SKM-1 treated with dmso at 0.1 percent for 144 hours (cell line): ENCODE data around the gene MIDN.
"Not testable (repeated sequence)": the region's sequence is repeated elsewhere in the genome, so short reads cannot be mapped to it uniquely, and the experiment has no call there.

Experiments used
- DNase-seq: peaks from one replicate; lab custom pipeline; 2025; ENCODE audit not compliant: unreplicated experiment; lab: John Stamatoyannopoulos, UW

Gene MIDN

DNA sequence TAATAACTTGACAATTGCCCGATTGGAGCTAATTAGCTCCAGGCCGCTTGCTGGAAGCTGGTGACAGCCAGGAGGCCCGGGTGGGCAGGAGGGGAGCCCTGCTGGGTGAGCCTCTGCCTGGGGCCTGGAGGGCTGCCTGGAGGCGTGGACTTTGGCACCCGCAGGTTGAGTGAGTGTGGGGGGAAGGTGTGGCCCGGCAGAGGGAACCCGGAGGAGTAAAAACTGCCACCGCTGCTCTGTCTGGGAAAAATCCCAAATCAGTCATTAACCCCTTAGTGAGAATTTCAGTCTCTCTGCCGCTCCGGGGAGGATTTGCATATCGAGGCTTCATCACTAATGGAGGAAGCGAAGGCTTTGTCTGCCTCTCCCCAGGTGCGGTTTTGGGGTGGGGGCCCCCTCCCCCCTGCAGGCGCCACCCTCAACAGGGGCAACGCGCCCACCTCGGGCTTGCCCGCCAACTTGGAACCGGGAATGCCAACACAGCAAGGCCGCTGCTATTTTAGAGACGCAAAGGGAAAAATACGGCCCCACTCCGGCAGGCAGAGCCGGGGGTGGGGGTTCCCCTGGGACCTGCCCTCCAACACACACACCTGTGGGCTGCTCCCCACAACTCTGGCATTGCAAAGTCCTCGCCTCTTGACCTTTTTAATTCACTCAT lies 43.5 kb downstream of the MIDN start:
- no peak for DNase-seq

DNA sequence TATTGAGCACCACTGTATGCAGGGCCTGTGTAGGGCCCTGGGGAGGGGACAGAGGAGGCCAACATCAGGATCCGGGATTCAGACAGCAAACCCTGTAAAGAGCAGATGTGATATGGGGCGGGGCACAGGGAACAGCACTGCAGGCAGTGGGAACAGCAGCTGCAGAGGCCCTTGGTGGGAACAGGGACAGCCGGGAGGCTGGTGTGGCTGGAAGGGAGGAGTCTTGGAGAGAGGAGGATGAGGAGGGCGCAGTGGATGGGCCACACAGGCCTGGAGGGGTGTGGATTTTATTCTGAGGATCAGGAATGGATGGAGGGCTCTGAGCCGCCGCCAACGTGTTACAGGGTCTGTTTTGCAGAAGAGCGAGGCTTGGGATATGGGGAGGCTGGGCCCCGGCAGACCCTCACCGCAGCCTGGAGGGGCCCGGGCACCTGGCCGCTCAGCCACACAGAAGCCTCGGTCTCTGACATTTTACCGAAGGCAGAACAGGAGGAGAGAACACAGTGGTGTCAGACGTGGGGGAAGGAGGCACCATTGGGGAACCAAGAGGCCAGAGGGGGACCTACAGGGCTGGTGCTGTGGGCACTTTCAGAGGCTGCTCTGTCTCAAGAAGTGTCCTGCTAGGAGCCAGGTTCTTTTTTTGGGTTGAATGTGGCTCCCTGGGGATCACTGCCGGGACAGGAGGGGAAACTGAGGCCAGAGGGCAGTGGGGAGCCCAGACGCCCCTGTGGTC lies 44.2 kb downstream of the MIDN start:
- no peak for DNase-seq

DNA sequence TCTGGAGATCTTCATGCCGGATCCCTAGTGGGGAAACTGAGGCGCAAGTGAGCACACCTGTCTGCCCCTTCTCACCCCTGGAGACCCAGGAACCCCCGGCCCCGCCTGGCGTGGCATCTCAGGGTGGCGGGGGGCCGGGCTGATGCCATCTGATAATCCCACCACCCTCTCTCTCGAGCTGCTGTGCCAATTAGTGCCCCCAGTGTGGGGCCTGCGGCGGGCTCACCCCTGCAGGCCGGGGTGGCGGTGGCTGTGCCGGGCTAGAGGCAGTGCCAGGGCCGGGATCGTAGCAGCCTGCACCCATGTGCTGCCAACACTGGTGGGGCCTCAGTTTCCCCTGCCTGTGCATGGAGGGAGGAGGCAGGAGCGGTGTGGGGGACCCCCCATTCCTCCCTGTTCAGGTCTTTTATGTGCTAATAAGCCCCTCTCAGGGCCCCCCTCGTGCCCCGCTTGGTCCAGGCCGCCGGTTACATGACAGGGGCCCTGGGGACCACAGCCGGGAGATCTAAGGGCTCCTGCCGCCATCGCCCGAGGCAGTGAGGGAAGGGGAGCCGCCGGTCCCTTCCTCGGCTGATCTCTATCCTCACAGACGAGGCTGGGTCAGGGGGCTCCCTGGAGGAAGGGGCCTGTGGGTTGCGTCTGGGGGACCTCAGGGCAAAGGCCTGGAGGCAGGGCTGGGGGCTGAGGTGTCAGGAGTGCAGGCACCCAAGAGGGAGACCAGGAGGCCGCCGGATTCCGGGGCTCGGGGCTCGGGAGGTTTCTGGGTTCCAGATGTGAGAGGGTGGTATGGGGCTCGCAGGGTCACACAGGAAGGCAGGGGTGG lies 45.6 kb downstream of the MIDN start:
- DNase-seq = no peak

DNA sequence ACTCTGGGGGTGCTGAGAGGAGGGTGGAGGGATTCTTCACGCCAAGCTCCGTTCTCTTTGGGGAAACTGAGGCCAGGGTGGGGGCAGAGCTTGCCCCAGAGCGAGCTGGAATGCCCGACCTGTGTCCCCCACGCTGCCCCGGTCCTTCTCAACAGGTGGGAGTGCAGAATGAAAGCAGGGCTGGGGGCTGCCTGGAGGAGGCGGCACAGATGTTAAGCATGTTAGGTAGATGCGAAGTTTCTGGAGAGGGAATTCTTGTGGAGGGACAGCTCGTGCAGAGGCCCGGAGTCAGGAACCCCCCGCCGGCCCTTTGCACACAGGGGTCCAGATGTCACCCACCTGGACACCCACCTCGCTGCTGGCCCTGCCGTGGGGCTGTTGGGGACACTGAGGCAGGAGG lies 46.3 kb downstream of the MIDN start:
- no peak for DNase-seq

DNA sequence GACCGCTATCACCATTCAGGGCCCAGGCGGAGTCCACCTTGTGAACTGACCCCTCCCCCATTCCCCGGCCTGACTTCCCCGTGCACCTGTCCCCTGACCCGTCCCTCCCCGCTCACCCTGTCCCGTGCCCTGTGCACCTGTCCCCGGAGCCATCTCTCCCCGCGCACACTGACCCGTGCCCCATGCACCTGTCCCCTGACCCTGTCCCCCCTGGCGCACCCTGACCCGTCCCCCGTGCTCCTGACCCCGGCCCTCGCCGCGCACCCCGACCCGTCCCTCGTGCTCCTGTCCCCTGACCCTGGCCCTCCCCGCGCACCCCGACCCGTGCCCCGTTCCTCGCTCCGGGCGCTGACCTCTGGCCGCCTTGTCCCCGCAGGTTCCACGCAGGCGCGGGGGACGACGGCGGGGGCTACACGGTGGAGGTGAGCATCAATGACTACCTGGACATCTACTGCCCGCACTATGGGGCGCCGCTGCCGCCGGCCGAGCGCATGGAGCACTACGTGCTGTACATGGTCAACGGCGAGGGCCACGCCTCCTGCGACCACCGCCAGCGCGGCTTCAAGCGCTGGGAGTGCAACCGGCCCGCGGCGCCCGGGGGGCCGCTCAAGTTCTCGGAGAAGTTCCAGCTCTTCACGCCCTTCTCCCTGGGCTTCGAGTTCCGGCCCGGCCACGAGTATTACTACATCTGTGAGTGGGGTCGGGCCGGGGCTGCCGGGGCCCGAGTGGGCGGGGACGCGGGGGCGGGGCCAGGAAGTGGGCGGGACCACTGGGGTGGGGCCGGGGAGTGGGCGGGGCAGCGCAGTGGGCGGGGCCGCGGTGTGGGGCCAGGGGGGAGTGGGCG lies 47.0 kb downstream of the MIDN start:
- DNase-seq = no peak

DNA sequence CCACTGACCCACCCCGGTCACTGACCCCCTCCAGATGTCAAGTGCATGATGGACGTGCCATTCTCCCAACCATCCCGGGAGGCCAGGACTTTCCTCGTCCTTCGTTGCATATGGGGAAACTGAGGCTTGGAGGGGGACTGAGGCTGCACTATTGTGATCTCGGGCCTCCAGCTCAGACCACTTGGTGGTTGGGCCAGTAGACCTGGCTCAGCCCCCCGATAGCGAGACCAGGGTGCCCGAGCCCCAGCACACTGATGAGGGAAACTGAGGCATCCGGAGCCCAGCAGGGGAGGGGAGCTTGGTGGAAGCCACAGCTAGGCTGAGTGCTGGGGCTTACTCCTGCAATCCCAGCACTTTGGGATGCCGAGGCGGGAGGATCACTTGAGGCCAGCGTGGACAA lies 47.7 kb downstream of the MIDN start:
- DNase-seq = no peak

DNA sequence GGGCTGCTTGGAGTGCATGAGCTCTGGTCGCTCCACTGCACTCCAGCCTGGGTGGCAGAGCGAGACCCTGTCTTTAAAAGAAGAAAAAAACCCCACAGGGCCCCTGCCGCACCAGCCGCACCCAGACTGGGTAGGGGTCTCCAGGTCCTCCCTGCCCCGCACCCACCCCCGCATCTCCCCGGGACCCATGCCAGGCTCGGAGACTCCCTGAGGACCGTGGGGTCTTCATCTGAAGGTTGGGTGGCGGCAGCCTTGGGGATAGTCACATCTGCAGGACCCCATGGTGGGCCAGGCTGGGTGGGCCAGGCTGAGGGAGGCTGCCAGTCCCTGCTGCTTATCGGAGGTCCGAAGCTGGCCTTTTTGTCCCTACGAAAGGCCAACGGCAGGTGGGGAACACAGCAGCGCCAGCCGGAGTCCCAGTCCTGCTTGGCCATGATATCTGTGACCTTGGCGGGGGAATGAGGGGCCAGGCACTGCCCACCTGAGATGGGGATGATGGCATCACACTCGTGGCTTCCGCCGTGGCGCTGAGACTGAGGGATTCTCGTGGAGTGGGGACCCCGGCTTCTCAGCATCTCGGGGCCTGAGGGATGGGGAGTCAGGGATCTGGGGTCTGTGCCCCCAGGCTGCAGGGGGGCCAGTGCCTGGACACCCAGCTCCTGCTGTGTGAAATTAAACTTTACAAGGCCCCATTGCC lies 48.3 kb downstream of the MIDN start:
- no peak for DNase-seq

DNA sequence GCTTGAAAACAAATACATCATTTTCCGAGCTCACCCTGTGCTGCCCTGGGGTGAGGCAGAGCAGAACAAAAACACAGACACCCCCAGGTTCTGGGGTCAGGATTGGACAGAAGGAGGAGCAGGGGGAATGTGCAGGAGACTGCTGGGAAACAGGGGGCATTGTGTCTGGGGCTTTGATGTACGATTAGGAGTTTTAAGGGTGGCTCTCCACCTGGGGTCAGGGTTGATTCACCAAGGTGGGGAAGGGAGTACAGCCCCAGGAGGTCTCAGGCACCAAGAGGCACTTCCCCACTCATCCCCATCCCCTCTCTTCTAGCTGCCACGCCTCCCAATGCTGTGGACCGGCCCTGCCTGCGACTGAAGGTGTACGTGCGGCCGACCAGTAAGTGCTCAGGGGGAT lies 49.9 kb downstream of the MIDN start:
- DNase-seq = no peak

DNA sequence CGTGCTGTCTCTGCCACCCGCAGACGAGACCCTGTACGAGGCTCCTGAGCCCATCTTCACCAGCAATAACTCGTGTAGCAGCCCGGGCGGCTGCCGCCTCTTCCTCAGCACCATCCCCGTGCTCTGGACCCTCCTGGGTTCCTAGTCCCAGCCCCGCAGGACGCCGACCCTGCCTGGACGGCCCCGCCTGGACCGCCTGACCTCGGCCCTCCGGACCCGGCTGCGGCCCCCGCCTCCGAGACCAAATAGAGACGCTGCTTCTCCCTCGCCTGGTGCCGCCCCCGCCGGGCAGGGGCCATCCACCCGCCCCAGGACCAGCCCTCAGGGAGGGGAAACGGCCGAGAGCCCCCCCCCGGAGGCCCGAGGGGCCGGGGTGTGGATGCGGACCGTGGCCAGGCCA lies 51.4 kb downstream of the MIDN start:
- no peak for DNase-seq

DNA sequence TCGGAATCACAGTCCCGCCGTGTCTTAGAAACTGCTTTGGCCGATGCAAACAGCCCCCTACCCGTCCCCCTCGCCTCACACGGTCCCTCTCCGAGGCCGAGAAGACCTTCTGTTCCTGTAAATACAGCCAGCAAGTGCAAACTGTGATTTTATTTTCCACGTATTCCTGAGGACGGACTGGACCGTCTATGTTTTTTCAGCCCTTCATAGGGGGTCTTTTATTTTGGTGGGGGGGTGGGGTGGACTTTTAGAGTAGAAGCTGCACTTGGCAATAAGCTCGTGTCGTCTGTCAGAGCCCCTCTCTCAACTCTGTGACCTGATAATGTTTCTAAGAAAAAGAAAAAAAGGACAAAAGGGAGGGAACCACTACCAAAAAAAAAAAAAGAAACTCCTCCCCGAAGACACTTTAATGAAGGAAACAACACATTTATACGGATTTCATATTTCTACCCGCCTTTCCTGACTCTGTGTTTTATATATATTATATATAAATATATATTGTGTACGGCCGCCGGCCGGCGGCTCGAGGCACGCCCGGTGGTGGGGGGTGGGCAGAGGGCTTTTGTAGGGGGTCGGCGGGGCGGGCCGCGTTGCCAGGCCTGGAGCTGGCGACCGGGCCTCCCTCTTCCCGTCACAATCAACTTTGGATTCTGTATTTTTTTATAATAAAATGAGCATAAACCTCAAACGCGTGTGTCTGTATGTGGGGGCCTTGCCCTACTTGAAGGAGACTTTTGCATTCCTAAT lies 52.5 kb downstream of the MIDN start:
- no peak for DNase-seq

DNA sequence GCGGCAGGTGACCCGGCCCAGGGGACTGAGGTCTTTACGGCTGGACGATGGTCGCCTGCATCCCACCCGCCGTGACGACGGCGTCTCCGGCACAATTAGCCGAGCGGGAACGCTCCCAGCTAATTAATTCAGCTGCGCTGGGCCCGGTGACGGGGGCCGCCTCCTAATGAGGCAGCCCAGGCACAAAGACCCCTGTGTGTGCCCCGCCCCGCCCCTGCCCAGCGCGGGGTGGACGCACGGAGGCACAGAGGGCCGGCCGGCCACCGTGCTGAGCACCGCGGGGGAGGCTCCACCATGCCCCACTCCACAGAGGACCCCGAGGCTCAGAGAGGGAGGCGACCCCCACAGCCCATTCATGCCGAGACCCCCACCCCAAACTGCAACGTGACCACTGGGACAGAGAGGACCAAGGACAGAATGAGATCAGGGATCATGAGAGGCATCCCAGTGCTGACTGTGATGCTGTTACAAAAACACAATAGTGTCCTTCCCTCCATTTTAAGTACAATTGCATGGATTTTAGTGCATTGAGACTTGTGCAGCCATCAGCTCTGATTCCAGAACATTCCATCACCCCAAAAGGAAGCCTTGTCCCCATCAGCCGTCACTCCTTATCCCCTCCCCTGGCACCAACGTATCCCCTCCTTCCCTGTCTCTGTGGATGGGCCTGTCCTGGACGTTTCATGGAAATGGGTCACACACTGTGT lies 54.3 kb downstream of the MIDN start:
- DNase-seq = no peak

DNA sequence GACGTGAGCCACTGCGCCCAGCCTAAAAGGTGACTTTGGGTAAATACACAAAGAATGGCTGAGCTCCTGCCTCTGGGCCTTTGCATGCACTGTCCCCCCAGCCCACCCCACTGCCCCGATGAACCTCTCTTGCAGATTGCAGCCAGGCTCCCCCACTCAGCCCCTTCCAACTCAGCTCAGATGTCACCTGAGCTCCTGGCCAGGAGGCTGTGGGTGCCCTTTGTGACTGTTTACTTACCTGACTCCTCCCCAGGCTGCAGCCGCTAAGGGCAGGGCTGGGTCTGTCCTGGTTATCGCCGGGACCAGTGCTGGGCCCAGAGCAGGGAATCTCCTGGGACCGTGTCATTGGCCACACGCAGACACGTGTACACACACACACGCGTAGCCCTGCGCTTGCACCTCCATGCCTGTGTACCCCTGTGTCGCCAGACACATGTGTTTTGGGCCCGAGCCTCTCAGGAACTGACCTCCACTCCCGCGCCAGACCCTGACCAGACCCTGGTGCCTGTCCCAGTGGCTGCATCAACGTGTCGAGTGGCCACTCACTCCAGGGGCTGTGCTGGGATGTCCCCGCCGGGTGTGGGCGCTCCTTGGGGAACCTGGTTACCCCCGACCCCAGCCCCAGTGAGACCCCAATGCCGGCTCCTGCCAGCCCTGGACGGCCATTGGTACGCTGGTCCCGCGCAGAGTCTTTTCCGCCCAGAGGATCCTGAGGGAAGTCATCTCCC lies 56.0 kb downstream of the MIDN start:
- DNase-seq = no peak

DNA sequence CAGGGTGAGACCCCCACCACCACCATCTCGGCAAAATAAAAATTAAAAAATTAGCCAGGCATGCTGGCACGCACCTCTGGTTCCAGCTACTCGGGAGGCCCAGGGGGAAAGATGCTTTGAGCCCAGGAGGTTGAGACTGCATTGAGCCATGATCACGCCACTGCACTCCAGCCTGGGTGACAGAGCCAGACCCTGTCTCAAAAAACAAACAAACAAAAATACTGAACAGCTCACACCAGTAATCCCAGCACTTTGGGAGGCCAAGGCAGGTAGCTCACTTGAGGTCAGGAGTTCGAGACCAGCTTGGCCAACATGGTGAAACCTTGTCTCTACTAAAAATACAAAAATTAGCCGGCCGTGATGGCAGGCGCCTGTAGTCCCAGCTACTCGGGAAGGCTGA lies 57.0 kb downstream of the MIDN start:
- DNase-seq = not testable (repeated sequence)

DNA sequence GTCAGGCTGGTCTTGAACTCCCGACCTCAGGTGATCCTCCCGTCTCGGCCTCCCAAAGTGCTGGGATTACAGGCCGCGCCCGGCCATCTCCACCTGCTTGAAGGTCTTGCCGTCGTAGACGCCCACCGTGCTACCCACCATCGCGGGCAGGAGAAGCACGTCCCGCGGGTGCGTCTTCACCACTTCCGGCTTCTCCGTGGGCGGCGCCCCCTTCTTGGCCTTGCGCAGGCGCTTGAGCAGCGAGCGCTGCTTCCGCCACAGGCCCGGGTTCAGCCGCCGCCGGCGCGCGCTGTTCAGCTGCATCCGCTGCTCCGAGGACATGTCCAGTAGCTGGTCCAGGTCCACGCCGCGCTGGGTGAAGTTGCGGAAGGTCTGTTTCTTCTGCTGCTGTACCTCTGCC lies 58.9 kb downstream of the MIDN start:
- DNase-seq = no peak

DNA sequence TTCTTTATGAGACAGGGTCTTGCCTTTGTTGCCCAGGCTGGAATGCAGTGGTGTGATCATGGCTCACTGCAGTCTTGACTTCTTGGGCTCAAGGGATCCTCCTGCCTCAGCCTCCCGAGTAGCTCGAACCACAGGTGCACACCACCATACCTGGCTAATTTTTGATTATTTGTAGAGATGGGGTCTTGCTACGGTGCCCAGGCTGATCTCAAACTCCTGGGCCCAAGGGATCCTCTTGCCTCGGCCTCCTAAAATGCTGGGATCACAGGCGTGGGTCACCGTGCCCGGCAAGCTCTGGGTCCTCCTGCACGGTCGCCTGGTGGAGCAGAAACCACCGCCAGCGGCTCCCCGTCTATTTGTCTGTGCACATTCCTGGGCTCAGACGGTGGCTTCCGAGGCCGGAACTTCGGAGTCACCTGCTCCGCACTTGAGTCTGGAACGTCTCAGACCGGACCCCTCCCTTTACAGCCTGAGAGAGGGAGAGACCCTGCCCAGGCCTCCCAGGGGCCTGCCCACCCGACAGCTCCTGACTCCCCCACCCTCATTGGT lies 59.4 kb downstream of the MIDN start:
- DNase-seq = no peak

DNA sequence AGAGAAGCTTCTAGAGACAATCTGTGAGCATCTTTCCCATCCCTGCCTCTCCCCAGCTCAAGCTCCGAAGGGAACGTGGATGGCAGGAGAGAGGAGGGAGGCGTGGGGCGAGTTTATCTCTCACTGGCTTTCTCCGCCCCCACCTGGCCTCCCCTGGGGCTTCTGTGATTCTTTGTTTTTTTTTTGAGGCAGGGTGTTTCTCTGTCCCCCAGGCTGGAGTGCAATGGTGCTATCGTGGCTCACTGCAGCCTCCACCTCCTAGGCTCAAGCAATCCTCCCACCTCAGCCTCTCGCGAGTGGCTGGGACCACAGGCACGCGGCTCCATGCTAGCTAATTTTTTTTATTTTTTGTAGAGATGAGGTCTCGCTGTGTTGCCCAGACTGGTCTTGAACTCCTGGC lies 60.3 kb downstream of the MIDN start:
- DNase-seq = no peak
